ENCODE measurements around the gene RFC3.
"Not testable (repeated sequence)": the region's sequence is repeated elsewhere in the genome, so short reads cannot be mapped to it uniquely, and the experiment has no call there.

The RFC3 gene, protein sequence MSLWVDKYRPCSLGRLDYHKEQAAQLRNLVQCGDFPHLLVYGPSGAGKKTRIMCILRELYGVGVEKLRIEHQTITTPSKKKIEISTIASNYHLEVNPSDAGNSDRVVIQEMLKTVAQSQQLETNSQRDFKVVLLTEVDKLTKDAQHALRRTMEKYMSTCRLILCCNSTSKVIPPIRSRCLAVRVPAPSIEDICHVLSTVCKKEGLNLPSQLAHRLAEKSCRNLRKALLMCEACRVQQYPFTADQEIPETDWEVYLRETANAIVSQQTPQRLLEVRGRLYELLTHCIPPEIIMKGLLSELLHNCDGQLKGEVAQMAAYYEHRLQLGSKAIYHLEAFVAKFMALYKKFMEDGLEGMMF

DNA sequence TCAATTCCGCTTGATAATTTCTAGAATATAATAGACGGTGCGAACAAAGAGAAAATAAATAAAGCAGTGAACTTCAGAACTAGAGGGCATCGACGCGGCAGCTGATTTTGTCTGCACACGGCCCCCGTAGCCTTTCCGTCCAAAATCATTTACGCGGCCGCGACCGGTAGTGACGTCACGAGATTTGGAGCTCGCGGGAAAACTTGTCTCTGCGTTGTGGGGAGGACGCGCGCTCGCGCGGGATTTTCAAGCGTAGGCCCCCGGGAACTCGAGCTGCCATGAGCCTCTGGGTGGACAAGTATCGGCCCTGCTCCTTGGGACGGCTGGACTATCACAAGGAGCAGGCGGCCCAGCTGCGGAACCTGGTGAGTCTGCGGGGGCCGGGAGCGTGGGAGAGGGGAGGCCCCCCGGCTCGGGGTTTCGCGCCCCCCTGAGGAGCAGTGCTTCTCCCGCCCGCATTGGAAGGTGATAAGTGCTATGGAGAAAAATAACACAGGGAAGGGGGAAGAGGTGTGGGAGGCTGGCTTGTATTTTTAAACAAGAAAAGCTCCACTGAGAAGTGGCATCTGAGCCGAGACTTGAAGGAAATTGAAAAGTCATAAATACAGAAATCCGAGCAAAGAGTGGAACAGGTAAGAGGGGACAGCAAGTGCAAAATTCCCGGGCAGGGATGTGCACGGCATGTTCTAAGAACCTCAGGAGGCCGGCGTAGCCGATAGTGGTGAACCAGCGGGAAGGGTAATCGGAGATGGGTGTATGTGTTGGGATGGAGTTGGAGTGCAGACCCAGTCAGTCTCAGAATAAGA lies at the start of gene RFC3:
Gene RFC3, plus strand, starts transcription at position 249 of the 806 bp plus-strand sequence. Its CDS starts 30 bp downstream, at position 279.
- peak; percentile 82 to 87 for DNase-seq (ENCODE audit: low read depth in 2 of 2, low spot score in 1 of 2)

DNA sequence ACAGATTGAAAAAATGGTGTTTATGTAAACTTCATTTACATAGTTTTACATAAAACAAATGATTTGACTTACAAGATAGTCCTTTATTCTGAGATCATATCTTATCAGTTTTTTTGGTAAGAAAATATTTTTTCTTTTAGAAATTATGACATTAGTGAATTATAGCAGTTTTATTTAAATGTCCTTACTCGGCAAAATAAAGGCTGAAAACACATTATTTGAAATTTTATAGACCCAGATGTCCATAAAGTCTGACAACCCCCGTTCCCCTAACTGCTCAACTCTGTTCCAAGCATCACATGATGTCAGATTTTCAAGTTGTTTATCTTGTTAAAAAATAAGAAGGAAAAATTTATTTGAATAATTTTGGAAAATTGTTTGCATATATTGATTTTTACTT lies 46.7 kb upstream of the RFC3 start:
- DNase-seq (ENCODE audit: low read depth in 2 of 2, low spot score in 1 of 2), result no peak

DNA sequence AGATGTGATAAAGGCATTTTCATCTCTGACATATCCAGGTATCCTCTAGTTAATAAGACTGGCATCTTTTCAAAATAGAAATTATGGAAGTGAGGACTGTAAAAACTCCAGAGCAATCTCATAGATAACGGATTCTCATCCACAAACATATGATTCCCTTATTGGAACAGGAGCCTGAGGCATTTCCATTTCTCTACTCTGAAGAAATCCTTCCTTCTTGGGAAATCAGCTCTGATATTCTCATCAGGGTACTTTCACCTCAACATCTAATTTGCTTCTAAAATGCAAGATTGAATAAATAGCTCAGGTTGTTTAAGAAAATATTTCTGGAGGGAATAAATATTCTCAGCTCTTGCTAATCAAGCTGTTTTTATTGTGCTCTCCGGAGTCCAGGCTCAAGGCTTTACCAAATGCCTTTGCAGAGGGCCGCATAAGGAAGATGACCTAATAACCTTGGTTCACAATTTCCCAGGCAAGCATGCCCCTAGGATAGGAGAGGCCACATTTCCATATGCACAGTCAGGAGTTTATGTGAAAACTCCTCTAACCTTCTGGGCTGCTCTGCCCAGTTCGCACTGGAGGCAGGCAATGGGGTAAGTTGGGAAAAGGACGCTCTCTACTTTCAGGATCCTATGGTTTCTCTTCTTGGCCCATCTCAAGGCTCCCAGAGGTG lies 44.0 kb upstream of the RFC3 start:
- no peak for DNase-seq (ENCODE audit: low read depth in 2 of 2, low spot score in 1 of 2)

DNA sequence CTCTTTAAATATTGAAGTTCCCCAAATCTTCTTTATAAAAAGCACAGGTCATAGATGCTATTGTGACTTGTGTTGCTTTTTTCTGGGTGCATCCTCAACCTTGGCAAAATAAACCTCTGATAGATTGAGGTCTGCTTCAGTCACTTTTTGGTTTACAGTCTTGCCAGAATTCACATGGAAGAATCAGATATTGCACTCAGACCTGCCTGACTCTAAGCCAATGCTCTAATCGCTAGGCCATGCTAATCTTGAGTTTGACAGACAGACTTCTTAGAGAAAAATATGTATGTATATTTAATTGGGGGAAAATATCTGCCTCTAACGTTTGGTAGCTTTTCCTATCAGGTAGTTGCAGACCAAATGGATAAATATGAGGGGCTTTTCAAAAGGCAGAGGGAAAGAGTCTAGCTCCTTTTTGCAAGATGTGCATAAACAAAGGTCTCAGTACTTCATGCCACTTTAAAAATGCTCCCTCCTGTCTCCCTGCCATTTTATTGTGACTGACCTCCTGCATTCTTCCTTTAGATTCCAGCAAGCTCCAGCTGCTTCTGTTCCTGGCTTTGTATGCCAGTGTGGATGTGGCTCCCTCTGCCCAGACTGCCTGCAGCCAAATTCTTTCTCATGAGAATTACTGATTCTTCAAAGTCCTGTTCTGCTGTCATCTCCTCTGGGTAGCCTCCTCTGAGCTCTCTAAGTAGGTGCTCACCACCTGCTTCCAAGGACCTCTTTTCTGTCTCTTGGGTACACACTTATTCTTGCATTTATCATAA lies 42.4 kb upstream of the RFC3 start:
- DNase-seq (ENCODE audit: low read depth in 2 of 2, low spot score in 1 of 2), result no peak

DNA sequence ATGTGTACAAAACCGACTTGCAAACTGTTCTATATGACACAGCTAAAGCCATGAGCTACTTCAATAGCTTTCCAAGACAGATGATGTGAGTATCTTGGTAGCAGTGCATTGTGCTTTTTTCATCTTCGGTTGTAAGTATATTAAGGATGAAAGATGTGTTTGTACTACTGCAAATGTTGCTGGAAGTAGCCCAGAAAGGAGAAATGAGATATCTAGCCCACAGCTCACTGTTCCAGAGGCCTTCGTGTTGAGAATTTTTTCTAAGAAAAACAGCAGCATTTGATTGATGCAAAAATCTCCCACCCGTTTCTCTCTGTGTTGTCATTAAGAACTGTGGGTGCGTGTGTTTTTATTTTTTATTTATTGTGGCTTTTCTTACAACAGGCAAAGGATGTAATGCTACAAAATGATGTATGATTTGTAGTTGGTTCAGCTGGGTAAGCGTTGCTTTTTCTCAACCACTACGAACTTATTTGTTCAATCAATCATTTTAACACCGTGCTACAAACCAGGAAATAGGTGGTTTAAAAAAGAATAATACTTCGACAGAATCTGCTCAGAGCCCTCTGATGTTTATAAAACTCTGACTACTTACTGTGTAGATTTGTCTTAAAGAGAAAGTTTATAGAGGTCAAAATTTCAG lies 41.6 kb upstream of the RFC3 start:
- no peak for DNase-seq (ENCODE audit: low read depth in 2 of 2, low spot score in 1 of 2)

DNA sequence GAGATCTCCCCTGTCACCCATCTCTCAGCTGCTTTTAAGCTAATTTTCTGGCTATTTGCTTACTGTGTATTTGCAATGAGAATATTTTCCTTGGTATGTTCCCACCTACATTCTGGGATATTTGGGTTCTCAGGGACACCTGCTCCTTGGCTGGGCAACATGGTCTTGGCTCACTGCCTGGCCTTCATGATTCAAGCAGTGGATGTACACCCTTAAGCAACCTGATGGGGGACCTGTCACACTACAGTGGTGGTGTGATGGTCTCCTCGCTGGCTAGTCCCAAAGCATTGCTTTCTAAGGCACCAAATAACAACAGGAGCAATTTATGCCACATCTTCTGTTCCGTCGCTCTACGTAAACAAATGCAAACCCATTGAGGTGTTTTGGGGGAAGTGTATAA lies 35.3 kb upstream of the RFC3 start:
- DNase-seq (ENCODE audit: low read depth in 2 of 2, low spot score in 1 of 2), result no peak

DNA sequence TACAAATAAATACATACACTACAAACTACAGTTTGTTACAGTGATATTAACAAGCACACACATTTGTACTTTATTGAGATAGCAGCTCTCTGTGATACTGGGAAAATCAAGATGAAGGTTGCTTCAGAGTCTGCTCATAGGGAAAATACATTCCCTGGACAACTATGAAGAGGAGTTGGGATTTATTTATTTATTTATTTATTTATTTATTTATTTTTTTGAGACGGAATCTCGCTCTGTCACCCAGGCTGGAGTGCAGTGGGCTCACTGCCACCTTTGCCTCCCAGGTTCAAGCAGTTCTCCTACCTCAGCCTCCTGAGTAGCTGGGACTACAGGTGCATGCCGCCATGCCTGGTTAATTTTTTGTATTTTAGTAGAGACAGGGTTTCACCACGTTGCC lies 34.7 kb upstream of the RFC3 start:
- DNase-seq (ENCODE audit: low read depth in 2 of 2, low spot score in 1 of 2), result not testable (repeated sequence)

DNA sequence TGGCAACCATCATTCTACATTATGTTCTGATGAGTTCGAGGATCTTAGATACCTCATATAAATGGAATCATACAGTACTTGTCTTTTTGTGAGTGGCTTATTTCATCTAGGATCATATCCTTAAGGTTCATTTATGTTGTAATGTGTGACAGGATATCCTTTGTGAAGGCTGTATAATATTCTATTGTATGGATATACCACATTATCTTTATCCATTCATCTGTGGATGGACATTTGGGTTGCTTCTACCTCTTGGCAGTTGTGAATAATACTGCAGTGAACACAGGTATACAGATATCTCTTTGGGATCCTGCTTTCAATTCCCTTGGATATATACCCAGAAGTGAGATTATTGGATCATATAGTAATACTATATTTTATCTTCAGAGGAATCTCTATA lies 33.2 kb upstream of the RFC3 start:
- no peak for DNase-seq (ENCODE audit: low read depth in 2 of 2, low spot score in 1 of 2)

DNA sequence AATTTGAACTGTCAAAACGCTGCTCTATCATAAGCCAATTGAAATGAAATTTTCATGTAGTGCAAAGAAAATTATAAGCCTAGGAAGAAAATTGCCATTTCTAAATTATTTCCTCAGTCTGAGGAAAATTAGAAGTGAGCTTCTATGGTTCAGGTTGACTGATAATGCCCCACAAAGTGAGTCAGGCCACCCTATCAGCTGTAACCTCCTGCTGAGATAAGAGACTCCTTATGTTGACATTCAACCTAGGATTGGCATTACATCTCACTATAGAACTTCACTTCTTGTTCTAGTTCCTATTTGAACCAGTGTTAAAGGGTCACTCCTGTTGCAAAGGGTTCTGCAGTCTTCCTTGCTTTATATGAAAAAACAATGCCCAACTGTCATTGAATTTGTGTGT lies 32.6 kb upstream of the RFC3 start:
- DNase-seq (ENCODE audit: low read depth in 2 of 2, low spot score in 1 of 2), result no peak

DNA sequence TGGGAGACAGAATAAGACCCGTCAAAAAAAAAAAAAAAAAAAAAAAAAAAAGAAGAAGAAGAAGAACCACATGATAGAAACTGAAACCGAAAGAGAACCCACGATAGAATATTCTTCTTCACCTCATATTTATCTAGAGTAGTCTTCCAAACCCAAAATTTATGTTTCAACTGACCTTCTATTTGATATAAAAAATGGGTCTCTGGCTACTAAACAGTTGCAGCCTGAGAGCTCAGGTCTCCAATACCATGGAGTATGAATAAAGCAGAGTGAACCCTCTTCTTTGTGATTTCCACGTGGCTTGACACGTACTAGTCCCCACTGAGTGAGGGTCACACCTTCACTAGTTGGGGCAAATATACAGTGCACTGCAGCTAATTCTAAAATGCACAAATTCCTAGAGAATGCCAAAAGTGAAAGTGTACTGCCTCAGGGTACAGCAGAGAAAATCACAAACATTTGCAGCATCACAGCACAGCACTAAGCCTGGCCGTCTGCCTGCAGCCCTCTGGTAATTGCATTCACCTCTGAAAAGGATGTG lies 30.8 kb upstream of the RFC3 start:
- no peak for DNase-seq (ENCODE audit: low read depth in 2 of 2, low spot score in 1 of 2)

DNA sequence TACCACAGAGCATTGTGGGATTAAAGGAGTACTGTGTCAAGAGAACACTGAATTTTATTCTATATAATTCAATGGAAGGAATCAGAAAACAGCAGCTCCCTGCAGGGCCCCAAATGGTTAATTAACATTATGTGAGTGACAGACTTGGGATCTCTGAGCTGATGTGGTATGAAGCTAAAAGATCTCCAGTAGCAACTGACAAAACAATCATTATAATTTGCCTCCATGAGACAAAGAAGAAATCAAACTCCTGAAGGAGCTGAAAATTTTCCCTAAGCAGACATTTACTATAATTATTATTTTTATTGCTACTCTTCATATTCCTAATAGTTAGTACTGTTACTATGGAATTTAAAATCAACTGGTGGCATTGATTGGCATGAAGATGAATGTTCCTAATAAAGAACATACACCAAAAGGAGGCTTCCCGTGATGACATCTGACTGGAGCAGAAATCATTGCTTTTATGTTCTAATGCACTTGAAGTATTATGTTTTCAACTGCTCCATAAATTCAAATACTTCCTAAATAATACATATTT lies 28.8 kb upstream of the RFC3 start:
- no peak for DNase-seq (ENCODE audit: low read depth in 2 of 2, low spot score in 1 of 2)

DNA sequence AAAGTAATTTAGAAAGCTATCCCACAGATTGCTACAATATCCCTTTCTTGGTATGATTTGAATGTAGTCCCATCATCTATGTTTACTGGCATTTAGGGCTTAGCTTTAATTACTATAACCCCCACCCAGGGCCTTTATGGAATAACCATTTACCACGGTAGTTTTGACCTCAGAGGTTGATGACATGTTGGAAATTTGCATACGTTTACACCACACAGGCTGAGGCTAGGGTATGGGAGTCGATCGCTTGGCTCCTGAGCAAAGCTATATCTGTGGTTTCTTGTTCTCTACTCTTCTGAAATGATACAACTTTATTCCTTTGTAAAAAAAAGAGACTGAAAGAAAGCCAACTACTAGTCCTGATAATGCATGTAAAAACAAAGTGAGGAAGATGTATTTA lies 28.2 kb upstream of the RFC3 start:
- no peak for DNase-seq (ENCODE audit: low read depth in 2 of 2, low spot score in 1 of 2)

DNA sequence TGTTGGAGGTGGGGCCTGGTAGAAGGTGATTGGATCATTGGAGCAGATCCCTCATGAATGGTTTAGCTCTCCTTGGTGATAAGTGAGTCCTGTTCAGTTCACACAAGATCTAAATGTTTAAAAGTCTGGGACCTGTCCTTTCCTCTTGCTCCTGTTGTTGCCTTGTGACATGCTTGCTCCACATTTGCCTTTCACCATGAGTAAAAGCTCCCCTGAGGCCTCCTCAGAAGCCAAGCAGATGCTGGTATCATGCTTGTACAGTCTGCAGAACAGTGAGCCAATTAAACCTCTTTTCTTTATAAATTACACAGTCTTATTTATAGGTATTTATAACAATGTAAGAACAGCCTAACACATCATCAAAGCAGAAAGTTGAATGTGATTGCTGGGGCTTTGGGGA lies 24.2 kb upstream of the RFC3 start:
- DNase-seq (ENCODE audit: low read depth in 2 of 2, low spot score in 1 of 2), result no peak

DNA sequence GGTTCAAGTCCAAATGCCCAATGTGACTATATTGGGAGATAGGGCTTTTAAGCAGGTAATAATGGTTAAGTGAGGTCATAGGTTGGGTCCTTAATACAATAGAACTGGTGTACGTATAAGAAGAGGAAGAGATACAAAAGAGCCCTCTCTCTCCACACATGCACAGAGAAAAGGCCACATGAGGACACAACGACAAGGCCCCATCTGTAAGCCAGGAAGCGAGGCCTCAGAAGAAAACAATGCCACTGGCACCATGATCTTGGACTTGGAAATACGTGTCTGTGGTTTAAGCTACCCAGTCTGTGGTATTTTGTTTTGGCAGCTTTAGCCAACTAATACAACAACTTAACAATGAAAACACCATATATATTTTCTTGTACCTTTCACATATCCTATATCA lies 23.4 kb upstream of the RFC3 start:
- no peak for DNase-seq (ENCODE audit: low read depth in 2 of 2, low spot score in 1 of 2)

DNA sequence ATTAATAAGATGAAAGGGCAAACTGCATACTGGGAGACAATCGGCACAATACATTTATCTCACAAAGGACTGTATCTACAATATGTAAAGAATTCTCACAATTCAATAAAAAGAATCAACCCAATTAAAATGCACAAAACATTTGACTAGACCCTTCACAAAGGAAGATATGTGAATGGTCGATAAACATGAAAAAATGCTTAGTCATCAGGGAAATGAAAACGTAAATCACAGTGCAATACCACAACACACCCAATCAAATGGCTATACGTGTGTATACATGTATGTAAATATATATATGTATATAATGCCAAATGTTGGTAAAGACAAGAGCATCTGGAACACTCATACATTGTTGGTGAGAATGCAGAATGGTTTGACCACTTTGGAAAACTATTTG lies 21.9 kb upstream of the RFC3 start:
- no peak for DNase-seq (ENCODE audit: low read depth in 2 of 2, low spot score in 1 of 2)

DNA sequence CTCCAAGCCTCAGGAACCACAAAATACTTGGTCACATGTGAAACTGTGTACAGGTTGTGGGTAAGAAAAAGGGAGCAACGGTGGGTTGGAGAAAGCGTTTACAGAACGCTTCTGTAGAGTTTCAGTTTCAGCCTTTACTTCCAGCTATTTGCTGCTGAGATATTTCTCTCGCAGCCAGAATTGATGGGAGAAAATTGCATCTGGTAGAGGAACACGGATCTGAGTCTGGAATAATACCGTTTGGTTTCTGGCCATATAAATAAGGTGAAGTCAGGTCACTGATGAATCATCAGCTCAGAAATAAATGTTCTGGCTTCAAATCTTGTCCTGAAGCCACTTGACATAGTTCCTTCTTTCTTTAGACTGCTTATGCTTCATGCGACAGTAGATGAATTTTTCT lies 20.3 kb upstream of the RFC3 start:
- no peak for DNase-seq (ENCODE audit: low read depth in 2 of 2, low spot score in 1 of 2)

DNA sequence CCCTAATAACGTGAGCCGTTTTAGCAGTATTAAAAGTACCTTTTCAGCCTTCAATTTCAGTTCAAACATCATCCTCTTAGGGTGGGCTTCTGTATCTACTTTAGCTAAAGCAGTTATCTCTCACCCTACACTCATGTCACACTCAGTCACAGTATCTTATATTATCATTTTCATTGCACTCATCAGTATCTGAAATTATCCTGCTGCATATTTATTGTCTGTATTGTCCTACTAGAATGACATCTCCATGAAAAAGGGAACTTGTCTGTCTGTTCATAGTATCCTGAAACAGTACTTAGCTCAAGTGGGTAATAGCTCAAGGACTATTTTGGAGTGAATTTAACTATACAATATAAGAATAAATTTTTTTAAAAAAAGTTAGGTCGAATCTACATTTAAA lies 19.9 kb upstream of the RFC3 start:
- DNase-seq (ENCODE audit: low read depth in 2 of 2, low spot score in 1 of 2), result no peak

DNA sequence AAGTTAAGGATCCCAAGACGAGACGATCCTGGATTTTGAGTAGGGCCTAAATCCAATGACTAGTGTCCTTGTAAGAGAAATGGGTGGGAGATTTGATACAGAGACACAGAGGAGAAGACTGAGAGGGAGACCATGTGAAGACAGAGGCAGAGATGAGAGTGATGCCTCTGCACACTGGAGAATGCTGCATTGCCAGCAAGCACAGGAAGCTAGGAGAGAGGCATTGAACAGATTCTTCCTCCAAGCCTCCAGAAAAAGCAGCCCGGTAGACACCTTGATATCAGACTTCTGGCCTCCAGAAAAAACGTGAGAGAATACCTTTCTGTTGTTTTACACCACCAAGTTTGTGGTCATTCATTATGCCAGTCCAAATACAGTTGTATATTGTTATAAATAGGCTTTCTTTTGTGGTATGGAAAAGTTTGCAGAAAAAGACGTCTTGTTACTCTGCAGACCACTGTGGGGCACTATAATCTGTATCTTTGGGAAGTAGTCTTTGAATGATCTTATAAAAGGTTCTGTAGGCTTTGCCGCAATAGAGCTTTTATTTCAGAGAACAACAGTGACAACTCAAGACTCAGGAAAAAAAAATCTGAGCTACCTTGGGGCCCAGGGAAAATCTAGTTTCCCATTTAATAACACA lies 17.9 kb upstream of the RFC3 start:
- no peak for DNase-seq (ENCODE audit: low read depth in 2 of 2, low spot score in 1 of 2)

DNA sequence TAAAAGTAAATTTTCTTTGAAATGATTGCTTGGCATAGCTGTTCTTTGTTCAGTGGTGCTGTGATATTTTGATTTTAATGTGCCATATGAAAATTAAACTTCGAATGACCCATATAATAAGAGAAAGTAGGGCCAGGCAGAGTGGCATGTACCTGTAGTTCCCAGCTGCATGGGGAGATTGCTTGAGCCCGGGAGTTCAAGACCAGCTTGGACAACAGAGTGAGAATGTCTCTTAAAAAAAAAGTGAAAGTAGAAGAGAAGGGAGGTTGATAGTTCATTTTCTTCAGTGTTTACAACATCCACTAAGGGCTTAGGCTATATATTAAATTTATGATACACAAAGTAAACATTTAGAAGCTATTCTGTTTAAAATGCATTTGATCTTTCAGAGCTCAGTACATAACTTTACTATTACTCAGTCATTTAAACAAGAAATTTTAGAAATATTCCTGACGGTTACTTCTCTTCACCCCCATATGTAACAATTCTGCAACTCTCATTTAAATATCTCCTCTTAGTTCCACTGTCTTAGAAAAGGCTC lies 17.2 kb upstream of the RFC3 start:
- no peak for DNase-seq (ENCODE audit: low read depth in 2 of 2, low spot score in 1 of 2)

All from stimulated activated CD8-positive, alpha-beta memory T cell treated with anti-CD3 and anti-CD28 coated beads, Interleukin-4, amount 100 ng/mL, for 4 hours (primary cell).